Ovary (tissue), 9 donors: ENCODE results near the gene HRH2. TPM values are rescaled to one million over a fixed set of nuclear protein-coding genes. Genes with fewer than 3 reads are reported as not detected.

Source experiments
- DNase-seq, 5 donors: peaks; one replicate each; pipeline ENCODE4 v3.0.0-alpha.2; 2019 to 2020
- H3K27ac ChIP-seq, 2 donors: fragments of 200-600 bp; one replicate each; pipeline versions ENCODE4 v1.5.1 to v1.8.0; 2019 to 2022
- H3K27me3 ChIP-seq: fragments of 200-600 bp; one replicate; pipeline ENCODE4 v1.8.0; 2022
- H3K36me3 ChIP-seq: fragments of 200-600 bp; sonication (generic); one replicate; pipeline ENCODE4 v1.5.1; 2019
- H3K4me1 ChIP-seq: one replicate; pipeline ENCODE4 v1.8.1; 2013; ENCODE audit warnings: mild to moderate bottlenecking, moderate library complexity; ENCODE audit not compliant: insufficient read depth
- H3K4me3 ChIP-seq: fragments of 200-600 bp; sonication (generic); one replicate; pipeline ENCODE4 v1.5.1; 2017
- H3K9me3 ChIP-seq, 2 donors: fragments of 200-600 bp in 1 of 2; sonication (generic) in 1 of 2; one replicate each; pipeline versions ENCODE4 v1.5.1 to v1.8.1; 2013 to 2019; ENCODE audit warnings: mild to moderate bottlenecking in 1 of 2, moderate library complexity in 1 of 2
- CTCF ChIP-seq, 3 donors: fragments of 450-650 bp in 2 of 3; fragments of 200-600 bp in 1 of 3; IDR thresholded peaks; one replicate each; pipeline versions ENCODE4 v1.5.1 to v1.8.0; 2016 to 2022; ENCODE audit warnings: antibody characterized with exemption in 3 of 3, mild to moderate bottlenecking in 1 of 3
- EP300 ChIP-seq: sonication (generic); formaldehyde crosslinking; IDR thresholded peaks from one replicate; pipeline ENCODE4 v1.6.1; 2017; ENCODE audit warnings: antibody characterized with exemption
- POLR2A ChIP-seq: fragments of 450-650 bp; IDR thresholded peaks from one replicate; pipeline ENCODE4 v1.6.1; 2017; ENCODE audit warnings: antibody characterized with exemption, mild to moderate bottlenecking, moderate library complexity
- WGBS, 3 donors: extraction: QIAGEN DNeasy Blood & Tissue Kit in 1 of 3; methylation state at CpG; one replicate each; pipeline versions ENCODE4 v1.1.5 to v1.1.7; 2013 to 2017; 5-methylcytosine and 5-hydroxymethylcytosine counted together
- intact Hi-C, 4 donors: fragments of 100-400 bp; cut with DNase I; formaldehyde crosslinking; loops; one replicate each; pipeline versions ENCODE4 v1.11.0 to v1.15.1; 2022 to 2023
- polyA plus RNA-seq, 2 donors: library from polyadenylated mRNA; stranded (reverse); fragments of 200-250 nt in 1 of 2; fragments of 350-450 nt in 1 of 2; fragmentation: Illumina TruSeq in 1 of 2; extraction: RNeasy Lipid Tissue Mini Kit (QIAGEN cat#74804) in 1 of 2; gene quantifications; one replicate each; pipeline ENCODE4 v1.2.3, GENCODE V29; 2013 to 2014
- total RNA-seq, 7 donors: library from RNA; depleted of rRNA in 2 of 7; stranded (reverse); fragments of >200 nt in 2 of 7; fragmentation: NEBNext Ultra II Directional in 3 of 7; extraction: Animal tissue kit (Norgen Biotek cat#: 25700) in 3 of 7; gene quantifications; one replicate each; pipeline versions ENCODE4 v1.1.0 to v1.2.4, GENCODE V29; 2016 to 2023
- donor health status: DM: no; HTN: no; CAD: no; lungs with moderate emphysema.
- donor health status: DM: no; HTN: no; CAD: no.
- donor health status: Bipolar disorder and iron deficiency.
- donor health status: DM: yes; HTN: yes; CAD: no.
- donor health status: DM: no; HTN: no; CAD: no.
- donor health status: DM: yes; HTN: yes; CAD: no.

HRH2 gene
- total and polyA plus RNA-seq, 9 donors, result 0.23 to 3.3 (median 1.2) TPM

GRCh38 chr5:175740014-175740413, 82.1 kb downstream of the HRH2 start:
- DNase-seq, result no peak
- Histone ChIP-seq H3K4me1 (no peaks in the 10 kb centered on the region), H3K27me3 (no peaks in the 10 kb centered on the region), H3K4me3 (no peak overlapping the region), H3K36me3 (no peaks in the 10 kb centered on the region), H3K27ac (no peak overlapping the region), H3K9me3 (no peaks in the 10 kb centered on the region)
- intact Hi-C loops, result no loop called here
- TF ChIP-seq CTCF (IDR thresholded peaks at IDR 0.05), result no peak
- TF ChIP-seq EP300, result no peak
- no peak for TF ChIP-seq POLR2A
- 86 to 88% (median 86%) methylated on average over 5 of the region's 5 CpGs for WGBS, 3 donors

- Histone ChIP-seq H3K4me1 (no peaks in the 10 kb centered on the region), H3K36me3 (no peaks in the 10 kb centered on the region), H3K27me3 (no peaks in the 10 kb centered on the region), H3K4me3 (no peak overlapping the region), H3K9me3 (no peaks in the 10 kb centered on the region), H3K27ac (no peak overlapping the region)
- no peak for TF ChIP-seq CTCF (IDR thresholded peaks at IDR 0.05)
- TF ChIP-seq POLR2A, result no peak
- no peak for TF ChIP-seq EP300
- no peak for DNase-seq
- 50 to 68% (median 62%) methylated on average over 3 of the region's 3 CpGs for WGBS, 3 donors
- intact Hi-C loops, result no loop called here
Observed at GRCh38 chr5:175741556-175741955, 83.7 kb downstream of the HRH2 start.

GRCh38 chr5:175742290-175742994, 84.6 kb downstream of the HRH2 start:
- Histone ChIP-seq H3K36me3 (no peaks in the 10 kb centered on the region), H3K4me3 (no peak overlapping the region), H3K27me3 (no peaks in the 10 kb centered on the region), H3K4me1 (no peaks in the 10 kb centered on the region), H3K27ac (no peak overlapping the region), H3K9me3 (no peaks in the 10 kb centered on the region)
- no peak for TF ChIP-seq CTCF (IDR thresholded peaks at IDR 0.05)
- TF ChIP-seq EP300, result no peak
- intact Hi-C loops, result no loop called here
- DNase-seq, result no peak
- 70 to 78% (median 74%) methylated on average over 10 of the region's 10 CpGs for WGBS, 3 donors

- intact Hi-C loops, result no loop called here
- Histone ChIP-seq H3K9me3 (no peaks in the 10 kb centered on the region), H3K36me3 (no peaks in the 10 kb centered on the region), H3K4me1 (no peaks in the 10 kb centered on the region), H3K27ac (no peak overlapping the region), H3K27me3 (no peaks in the 10 kb centered on the region), H3K4me3 (no peak overlapping the region)
- TF ChIP-seq CTCF (IDR thresholded peaks at IDR 0.05), result no peak
- TF ChIP-seq POLR2A, result no peak
- no peak for TF ChIP-seq EP300
- DNase-seq, result no peak
- WGBS, 3 donors, result 56 to 69% (median 63%) methylated on average over 1 of the region's 1 CpG
Observed at GRCh38 chr5:175743676-175744210, 85.9 kb downstream of the HRH2 start.
